VCaP (cell line): Measurements from ENCODE around the gene LFNG.

Experiments
- H3K27ac ChIP-seq: fragments of 450-650 bp; 2 replicates; pipeline ENCODE4 v1.5.1; 2017
- TF ChIP-seq, protein P1 (sequence below): fragments of 450-650 bp; conservative IDR thresholded peaks from 2 replicates; pipeline ENCODE4 v1.5.1; 2017; ENCODE audit warnings: mild to moderate bottlenecking, moderate library complexity

The LFNG gene

DNA sequence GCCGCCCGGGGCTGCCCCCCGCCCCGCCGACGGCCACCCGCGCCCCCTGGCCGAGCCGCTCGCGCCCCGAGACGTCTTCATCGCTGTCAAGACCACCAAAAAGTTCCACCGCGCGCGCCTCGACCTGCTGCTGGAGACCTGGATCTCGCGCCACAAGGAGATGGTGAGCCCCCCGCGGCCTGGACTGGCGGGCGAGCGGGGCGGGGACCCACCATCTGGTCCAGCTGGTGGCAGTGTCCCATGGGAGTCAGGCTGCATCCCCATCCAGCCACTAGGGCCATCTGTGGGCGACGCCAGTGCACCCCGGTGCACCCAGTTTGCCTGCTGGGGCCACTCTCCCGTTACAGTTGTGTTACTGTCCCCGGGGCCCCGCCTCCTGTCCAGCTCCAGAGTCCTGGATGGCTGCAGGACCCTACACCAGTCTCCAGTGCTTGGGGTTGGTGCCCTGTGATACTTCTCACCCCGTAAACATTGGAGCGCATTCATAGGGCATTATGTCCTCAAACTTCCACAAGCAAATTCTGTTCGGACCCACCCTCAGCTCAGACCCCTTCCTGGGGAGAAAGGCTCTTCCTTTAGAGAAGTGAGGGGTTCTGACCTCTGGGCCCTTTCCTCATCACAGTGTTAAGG, 672 bp downstream of the LFNG start:
- H3K27ac ChIP-seq = peak overlapping the region; percentile 67; the same call in 1 of the 2 replicates
- TF ChIP-seq, protein P1, sequence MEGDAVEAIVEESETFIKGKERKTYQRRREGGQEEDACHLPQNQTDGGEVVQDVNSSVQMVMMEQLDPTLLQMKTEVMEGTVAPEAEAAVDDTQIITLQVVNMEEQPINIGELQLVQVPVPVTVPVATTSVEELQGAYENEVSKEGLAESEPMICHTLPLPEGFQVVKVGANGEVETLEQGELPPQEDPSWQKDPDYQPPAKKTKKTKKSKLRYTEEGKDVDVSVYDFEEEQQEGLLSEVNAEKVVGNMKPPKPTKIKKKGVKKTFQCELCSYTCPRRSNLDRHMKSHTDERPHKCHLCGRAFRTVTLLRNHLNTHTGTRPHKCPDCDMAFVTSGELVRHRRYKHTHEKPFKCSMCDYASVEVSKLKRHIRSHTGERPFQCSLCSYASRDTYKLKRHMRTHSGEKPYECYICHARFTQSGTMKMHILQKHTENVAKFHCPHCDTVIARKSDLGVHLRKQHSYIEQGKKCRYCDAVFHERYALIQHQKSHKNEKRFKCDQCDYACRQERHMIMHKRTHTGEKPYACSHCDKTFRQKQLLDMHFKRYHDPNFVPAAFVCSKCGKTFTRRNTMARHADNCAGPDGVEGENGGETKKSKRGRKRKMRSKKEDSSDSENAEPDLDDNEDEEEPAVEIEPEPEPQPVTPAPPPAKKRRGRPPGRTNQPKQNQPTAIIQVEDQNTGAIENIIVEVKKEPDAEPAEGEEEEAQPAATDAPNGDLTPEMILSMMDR = no peak

DNA sequence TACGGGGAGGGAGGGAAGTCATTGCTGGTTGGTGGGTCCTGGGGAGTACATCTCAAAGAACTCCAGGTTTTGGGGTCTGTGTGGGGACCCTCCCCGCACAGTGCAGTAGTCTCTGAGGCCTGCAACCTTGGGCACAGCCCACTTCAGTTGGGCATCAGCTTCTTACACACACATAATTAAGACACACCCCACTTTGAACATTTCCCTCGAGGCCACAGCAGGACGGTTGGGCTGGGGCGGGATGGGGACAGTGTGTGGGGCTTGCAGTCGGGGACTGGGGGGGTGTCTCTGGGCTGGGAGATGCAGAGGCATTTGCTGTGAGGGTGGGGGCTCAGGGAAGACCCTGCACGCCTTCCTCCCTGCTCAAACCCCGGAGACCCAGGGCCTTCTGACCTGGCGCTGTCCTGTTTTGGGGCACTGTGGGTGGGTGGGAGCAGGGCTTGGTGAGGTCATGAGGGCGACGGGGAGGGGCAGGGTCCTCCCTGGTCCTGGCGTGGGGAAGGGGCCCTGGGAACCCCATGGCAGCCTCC, 1.3 kb downstream of the LFNG start:
- peak overlapping the region; percentile 67; the same call in 1 of the 2 replicates for H3K27ac ChIP-seq
- TF ChIP-seq, protein P1 = no peak

DNA sequence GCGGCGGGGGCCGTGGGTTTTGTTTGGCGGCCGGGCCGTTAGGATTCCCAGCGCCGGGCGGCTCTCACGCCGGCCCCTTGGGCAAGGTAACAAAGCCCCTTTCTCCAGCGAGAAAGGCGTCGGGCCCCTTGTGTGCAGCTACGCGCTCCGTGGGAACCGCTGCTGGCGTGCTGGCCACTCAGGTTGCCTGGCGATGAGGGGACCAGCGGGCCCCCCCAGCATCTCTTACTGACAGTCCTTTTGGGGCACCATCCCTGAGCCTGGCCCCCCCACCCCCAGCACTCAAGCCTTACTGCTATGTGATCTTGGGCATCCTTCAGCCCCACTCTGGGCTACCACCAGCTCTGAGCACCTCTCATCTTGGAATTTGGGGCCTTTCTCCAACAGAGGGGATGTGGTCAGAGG, 1.8 kb downstream of the LFNG start:
- TF ChIP-seq, protein P1 = no peak

DNA sequence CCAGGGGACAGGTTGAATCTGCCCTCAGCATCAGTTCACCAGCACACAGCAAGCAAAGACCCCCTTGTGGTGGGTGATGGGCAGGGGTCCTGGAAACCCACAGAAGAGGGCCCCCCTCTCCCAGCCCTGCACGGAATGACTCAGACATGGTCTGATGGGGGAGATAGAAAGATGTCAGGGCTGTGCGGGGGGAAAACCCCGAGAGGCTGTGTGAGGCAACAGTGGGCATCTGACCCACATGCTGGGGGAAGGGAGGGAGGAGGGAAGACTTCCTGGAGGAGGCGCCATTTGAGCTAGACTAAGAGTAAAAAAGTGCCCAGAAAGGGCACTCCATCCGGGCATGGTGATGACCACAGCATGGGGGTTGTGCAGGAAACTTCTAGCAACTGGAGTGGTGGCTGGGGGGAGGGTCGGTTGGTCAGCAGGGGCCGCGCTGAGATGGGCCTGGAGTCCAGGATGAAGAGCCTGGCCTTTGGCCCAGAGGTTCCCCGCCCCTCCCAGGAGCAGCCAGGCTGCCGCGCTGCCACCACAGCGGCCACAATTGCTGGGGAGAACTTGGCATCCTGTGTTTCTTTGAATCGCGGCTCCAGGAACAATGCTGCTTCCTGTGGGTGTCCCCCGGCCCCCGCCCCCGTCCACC, 2.5 kb downstream of the LFNG start:
- H3K27ac ChIP-seq = no peak overlapping the region
- TF ChIP-seq, protein P1 = no peak

More for the DNA sequence above, 1.8 kb downstream of the LFNG start:
- H3K27ac ChIP-seq = no peak overlapping the region

DNA sequence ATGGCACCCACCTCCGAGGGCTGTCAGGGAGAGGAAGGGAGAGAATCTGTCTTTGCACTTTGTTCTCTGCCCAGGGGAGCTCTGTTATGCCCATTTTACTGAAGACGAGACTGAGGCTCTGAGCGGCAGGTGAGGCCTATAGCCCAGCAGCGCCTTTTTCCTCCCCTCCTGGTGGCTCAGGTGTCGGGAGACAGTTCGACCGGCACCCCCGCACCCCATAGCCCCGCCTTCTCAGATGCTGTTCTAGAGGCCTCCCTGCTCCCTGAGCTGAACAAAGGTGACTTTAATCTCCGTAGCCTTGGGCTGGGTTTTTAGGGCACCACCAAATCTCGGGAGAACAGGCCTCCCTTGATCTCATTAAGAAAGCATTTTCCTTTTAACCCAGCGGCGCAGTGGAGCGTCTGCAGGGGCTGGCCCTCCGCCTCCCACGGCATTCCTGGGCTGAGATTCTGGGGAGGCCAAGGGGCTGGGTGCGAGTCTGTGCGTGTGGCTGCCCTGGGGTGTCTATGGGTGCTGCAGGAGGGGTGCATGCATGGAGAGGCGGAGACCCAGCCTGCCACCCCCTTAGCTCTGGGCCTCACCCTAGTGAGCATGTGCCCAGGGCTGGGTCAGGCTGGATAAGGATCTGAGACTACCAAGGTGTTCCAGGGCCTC, 3.3 kb downstream of the LFNG start:
- TF ChIP-seq, protein P1 = no peak
- no peak overlapping the region for H3K27ac ChIP-seq

DNA sequence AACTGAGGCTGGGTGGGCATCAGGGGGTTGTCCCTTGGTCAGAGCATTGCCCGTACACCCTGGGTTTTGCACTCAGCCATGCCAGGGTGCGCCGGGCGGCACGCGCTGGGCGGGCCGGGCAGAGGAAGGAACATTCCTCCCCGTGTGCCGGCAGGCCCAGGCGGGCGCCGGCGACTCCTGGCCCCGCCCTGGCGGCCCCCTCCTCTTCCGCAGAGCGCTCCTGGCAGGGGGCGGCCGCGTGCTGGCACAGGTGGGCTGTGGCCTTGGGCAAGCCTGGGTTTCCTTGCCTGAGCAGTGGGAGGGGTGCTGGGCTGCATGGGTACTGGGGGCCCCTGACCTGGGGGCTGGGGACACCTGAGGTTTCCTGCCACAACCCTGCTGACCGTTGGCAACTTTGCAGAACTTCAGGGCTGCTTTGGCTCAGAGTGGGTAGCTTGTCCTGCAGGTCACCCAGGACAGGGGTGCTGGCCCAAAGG, 3.9 kb downstream of the LFNG start:
- TF ChIP-seq, protein P1 = no peak
- no peak overlapping the region for H3K27ac ChIP-seq
